PC-9 (cell line): ENCODE results near the gene SLX4. TPM values are rescaled to one million over a fixed set of nuclear protein-coding genes. Genes with fewer than 3 reads are reported as not detected.

Source experiments
- BruUV-seq: library from RNA; stranded (reverse); fragments of 400-500 nt; replicated peaks from 2 replicates; lab custom pipeline; 2021; lab: Mats Ljungman, UMichigan
- CTCF ChIA-PET: fragments of 300-600 bp; sonication (Branson Sonifier 250); formaldehyde crosslinking; loops from one replicate; lab custom pipeline; 2022; ENCODE audit warnings: antibody characterized with exemption; lab: Charles Lee
- POLR2A ChIA-PET: fragments of 300-600 bp; sonication (Branson Sonifier 250); formaldehyde crosslinking; loops from one replicate; lab custom pipeline; 2022; ENCODE audit warnings: antibody characterized with exemption; ENCODE audit not compliant: unreplicated experiment; lab: Charles Lee
- DNase-seq, 2 experiments: peaks; one replicate each; pipeline versions ENCODE4 v3.0.0 to v3.0.0-alpha.2; 2015 to 2022; ENCODE audit warnings: mixed read lengths in 1 of 2
- H2AFZ ChIP-seq: fragments of 200-600 bp; sonication (generic); 2 replicates; pipeline ENCODE4 v1.8.1; 2017; ENCODE audit warnings: antibody characterized with exemption
- H3F3A ChIP-seq: fragments of 200-600 bp; sonication (generic); 2 replicates; pipeline ENCODE4 v1.8.1; 2017; ENCODE audit warnings: antibody characterized with exemption, mild to moderate bottlenecking, low read depth; ENCODE audit not compliant: insufficient read depth
- H3K27ac ChIP-seq: fragments of 200-600 bp; sonication (generic); 2 replicates; pipeline ENCODE4 v1.6.1; 2016; ENCODE audit warnings: mixed run types
- H3K27me3 ChIP-seq: fragments of 200-600 bp; sonication (generic); 2 replicates; pipeline ENCODE4 v1.6.1; 2016; ENCODE audit warnings: low read depth, mixed run types; ENCODE audit not compliant: insufficient read depth
- H3K36me3 ChIP-seq: fragments of 200-600 bp; sonication (generic); 2 replicates; pipeline ENCODE4 v1.6.1; 2016; ENCODE audit warnings: low read depth, mixed run types
- H3K4me1 ChIP-seq: fragments of 200-600 bp; sonication (generic); replicated peaks from 2 replicates; pipeline ENCODE4 v1.6.1; 2016; ENCODE audit warnings: mixed run types; ENCODE audit not compliant: insufficient read depth
- H3K4me2 ChIP-seq: fragments of 200-600 bp; sonication (generic); 2 replicates; pipeline ENCODE4 v1.6.1; 2017; ENCODE audit warnings: mixed run types
- H3K4me3 ChIP-seq: fragments of 200-600 bp; sonication (generic); 2 replicates; pipeline ENCODE4 v1.6.1; 2016; ENCODE audit warnings: mixed run types
- H3K79me2 ChIP-seq: fragments of 200-600 bp; sonication (generic); 2 replicates; pipeline ENCODE4 v1.6.1; 2017; ENCODE audit warnings: low read depth, mixed run types
- H3K9me2 ChIP-seq: fragments of 200-600 bp; sonication (generic); 2 replicates; pipeline ENCODE4 v1.8.1; 2017; ENCODE audit warnings: mild to moderate bottlenecking; ENCODE audit not compliant: insufficient read depth
- H3K9me3 ChIP-seq: fragments of 200-600 bp; sonication (generic); 2 replicates; pipeline ENCODE4 v1.8.1; 2016; ENCODE audit warnings: low read depth; ENCODE audit not compliant: insufficient read depth
- H4K20me1 ChIP-seq: fragments of 200-600 bp; sonication (generic); 2 replicates; pipeline ENCODE4 v1.8.1; 2017; ENCODE audit not compliant: insufficient read depth
- CTCF ChIP-seq: fragments of 200-600 bp; sonication (generic); conservative IDR thresholded peaks from 2 replicates; pipeline ENCODE4 v1.6.1; 2017; ENCODE audit warnings: mixed run types, antibody characterized with exemption, mild to moderate bottlenecking, moderate library complexity
- EZH2 ChIP-seq: fragments of 200-600 bp; sonication (generic); IDR thresholded peaks from 2 replicates; pipeline ENCODE4 v1.8.0; 2017; ENCODE audit warnings: antibody characterized with exemption, low read depth
- intact Hi-C: fragments of 100-400 bp; cut with micrococcal nuclease; formaldehyde crosslinking; loops from one replicate; pipeline ENCODE4 v1.10.0; 2022; ENCODE audit not compliant: unreplicated experiment
- total RNA-seq: library from RNA; stranded (reverse); gene quantifications from 2 replicates; pipeline ENCODE4 v1.2.3, GENCODE V29; 2021

Gene SLX4
- total RNA-seq, 1 experiment from 2014 or later: 13.8 TPM

- no peaks in the 10 kb centered on the region for H3K9me2 ChIP-seq
- CTCF ChIA-PET: no interaction called here
- no peaks in the 10 kb centered on the region for H4K20me1 ChIP-seq
- H3K4me2 ChIP-seq: no peak overlapping the region
- no TSS peak for BruUV-seq
- TF ChIP-seq EZH2 (no peak), CTCF (no peak)
- no peak overlapping the region for H3K4me3 ChIP-seq
- no peaks in the 10 kb centered on the region for H3K4me1 ChIP-seq
- DNase-seq: no peak
- no peaks in the 10 kb centered on the region for H3F3A ChIP-seq
- intact Hi-C loops: no loop called here
- H3K27me3 ChIP-seq: no peaks in the 10 kb centered on the region
- no peaks in the 10 kb centered on the region for H3K9me3 ChIP-seq
- no peak overlapping the region for H3K27ac ChIP-seq
- no peak overlapping the region for H2AFZ ChIP-seq
- POLR2A ChIA-PET: no interaction called here
- H3K36me3 ChIP-seq: no peaks in the 10 kb centered on the region
- no peaks in the 10 kb centered on the region for H3K79me2 ChIP-seq
Observed at GRCh38 chr16:3566990-3567389, 44.4 kb downstream of the SLX4 start.

- no TSS peak for BruUV-seq
- H3K9me3 ChIP-seq: no peaks in the 10 kb centered on the region
- no peaks in the 10 kb centered on the region for H3K27me3 ChIP-seq
Observed at GRCh38 chr16:3564889-3565141, 46.6 kb downstream of the SLX4 start.

GRCh38 chr16:3564130-3564888, 47.1 kb downstream of the SLX4 start:
- no TSS peak for BruUV-seq
- no peak for DNase-seq
- Histone ChIP-seq H2AFZ (no peak overlapping the region), H3K36me3 (no peaks in the 10 kb centered on the region), H3K4me2 (no peak overlapping the region), H3F3A (no peaks in the 10 kb centered on the region), H3K9me2 (no peaks in the 10 kb centered on the region), H3K4me1 (no peaks in the 10 kb centered on the region), H3K4me3 (no peak overlapping the region), H3K79me2 (no peaks in the 10 kb centered on the region), H3K27ac (no peak overlapping the region), H4K20me1 (no peaks in the 10 kb centered on the region), H3K9me3 (no peaks in the 10 kb centered on the region), H3K27me3 (no peaks in the 10 kb centered on the region)
- ChIA-PET CTCF (no interaction called here), POLR2A (no interaction called here)
- TF ChIP-seq EZH2: no peak
- TF ChIP-seq CTCF: no peak
- intact Hi-C loops: no loop called here

More at GRCh38 chr16:3564889-3565141, 46.6 kb downstream of the SLX4 start:
- Histone ChIP-seq H3F3A (no peaks in the 10 kb centered on the region), H3K4me3 (no peak overlapping the region), H3K4me2 (no peak overlapping the region), H3K27ac (no peak overlapping the region), H4K20me1 (no peaks in the 10 kb centered on the region), H2AFZ (no peak overlapping the region), H3K4me1 (no peaks in the 10 kb centered on the region), H3K9me2 (no peaks in the 10 kb centered on the region), H3K36me3 (no peaks in the 10 kb centered on the region), H3K79me2 (no peaks in the 10 kb centered on the region)
- POLR2A ChIA-PET: no interaction called here
- intact Hi-C loops: no loop called here
- TF ChIP-seq EZH2 (no peak), CTCF (no peak)
- no peak for DNase-seq
- CTCF ChIA-PET: no interaction called here
